ENCODE results near the gene STXBP6. TPM values are rescaled to one million over a fixed set of nuclear protein-coding genes. Genes with fewer than 3 reads are reported as not detected.

The STXBP6 gene
- total RNA-seq, 1 donor from 2014 or later: 27.4 TPM

GRCh38 chr14:24895243-24895583, 154.7 kb downstream of the STXBP6 start:
- TF ChIP-seq, protein P1, sequence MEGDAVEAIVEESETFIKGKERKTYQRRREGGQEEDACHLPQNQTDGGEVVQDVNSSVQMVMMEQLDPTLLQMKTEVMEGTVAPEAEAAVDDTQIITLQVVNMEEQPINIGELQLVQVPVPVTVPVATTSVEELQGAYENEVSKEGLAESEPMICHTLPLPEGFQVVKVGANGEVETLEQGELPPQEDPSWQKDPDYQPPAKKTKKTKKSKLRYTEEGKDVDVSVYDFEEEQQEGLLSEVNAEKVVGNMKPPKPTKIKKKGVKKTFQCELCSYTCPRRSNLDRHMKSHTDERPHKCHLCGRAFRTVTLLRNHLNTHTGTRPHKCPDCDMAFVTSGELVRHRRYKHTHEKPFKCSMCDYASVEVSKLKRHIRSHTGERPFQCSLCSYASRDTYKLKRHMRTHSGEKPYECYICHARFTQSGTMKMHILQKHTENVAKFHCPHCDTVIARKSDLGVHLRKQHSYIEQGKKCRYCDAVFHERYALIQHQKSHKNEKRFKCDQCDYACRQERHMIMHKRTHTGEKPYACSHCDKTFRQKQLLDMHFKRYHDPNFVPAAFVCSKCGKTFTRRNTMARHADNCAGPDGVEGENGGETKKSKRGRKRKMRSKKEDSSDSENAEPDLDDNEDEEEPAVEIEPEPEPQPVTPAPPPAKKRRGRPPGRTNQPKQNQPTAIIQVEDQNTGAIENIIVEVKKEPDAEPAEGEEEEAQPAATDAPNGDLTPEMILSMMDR (IDR thresholded peaks at IDR 0.05): no peak
- Histone ChIP-seq H3K27me3 (no peaks in the 10 kb centered on the region), H3K4me1 (peaks cover 3% of the 10 kb centered on the region), H3K9me3 (peaks cover 8% of the 10 kb centered on the region), H3K36me3 (no peaks in the 10 kb centered on the region), H3K4me3 (no peak overlapping the region), H3K27ac (no peak overlapping the region)
- DNase-seq (no peak), ATAC-seq (no peak)
- intact Hi-C loops (cut with DNase I): no loop called here

GRCh38 chr14:24894583-24895242, 155.2 kb downstream of the STXBP6 start:
- Histone ChIP-seq H3K27me3 (no peaks in the 10 kb centered on the region), H3K4me3 (no peak overlapping the region), H3K9me3 (peaks cover 8% of the 10 kb centered on the region), H3K27ac (no peak overlapping the region), H3K4me1 (peaks cover 3% of the 10 kb centered on the region), H3K36me3 (no peaks in the 10 kb centered on the region)
- TF ChIP-seq, protein P1 (IDR thresholded peaks at IDR 0.05): no peak
- intact Hi-C loops (cut with DNase I): no loop called here
- DNase-seq (no peak), ATAC-seq (no peak)

- TF ChIP-seq, protein P1 (IDR thresholded peaks at IDR 0.05): no peak
- intact Hi-C loops (cut with DNase I): no loop called here
- H3K27ac ChIP-seq: no peak overlapping the region
- no peak overlapping the region for H3K4me3 ChIP-seq
- peaks cover 8% of the 10 kb centered on the region for H3K9me3 ChIP-seq
- ATAC-seq (peak; percentile 54), DNase-seq (no peak)
- peaks cover 3% of the 10 kb centered on the region for H3K4me1 ChIP-seq
- no peaks in the 10 kb centered on the region for H3K27me3 ChIP-seq
- H3K36me3 ChIP-seq: no peaks in the 10 kb centered on the region
Observed at GRCh38 chr14:24892497-24893051, 157.4 kb downstream of the STXBP6 start.

- intact Hi-C loops (cut with DNase I): no loop called here
- Histone ChIP-seq H3K36me3 (no peaks in the 10 kb centered on the region), H3K27me3 (no peaks in the 10 kb centered on the region), H3K4me1 (peaks cover 3% of the 10 kb centered on the region), H3K9me3 (peaks cover 8% of the 10 kb centered on the region), H3K4me3 (no peak overlapping the region), H3K27ac (no peak overlapping the region)
- no peak for ATAC-seq
- TF ChIP-seq, protein P1 (IDR thresholded peaks at IDR 0.05): no peak
- DNase-seq: no peak
Observed at GRCh38 chr14:24891987-24892496, 157.9 kb downstream of the STXBP6 start.

DNA sequence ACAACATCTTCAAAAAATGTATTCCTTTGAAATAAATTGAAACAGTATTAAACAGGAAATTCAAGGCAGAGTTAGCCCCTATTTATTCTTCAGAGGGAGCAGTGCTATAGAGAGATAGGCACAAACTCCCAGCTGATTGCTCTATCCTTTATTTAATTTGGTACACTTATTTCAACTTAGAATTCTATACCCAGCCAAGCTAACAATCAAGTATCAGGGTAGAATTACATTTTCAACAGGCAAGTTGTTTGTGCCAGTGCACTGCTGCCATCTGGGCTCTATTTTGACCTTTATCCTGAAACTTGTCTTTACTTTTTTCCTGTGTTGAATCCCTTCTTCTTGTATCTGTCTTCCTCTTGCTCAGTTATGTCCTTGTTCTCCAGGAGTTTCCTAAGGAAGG, 159.2 kb downstream of the STXBP6 start:
- Histone ChIP-seq H3K27me3 (no peaks in the 10 kb centered on the region), H3K36me3 (no peaks in the 10 kb centered on the region), H3K9me3 (peaks cover 8% of the 10 kb centered on the region), H3K4me3 (no peak overlapping the region), H3K27ac (no peak overlapping the region), H3K4me1 (peaks cover 3% of the 10 kb centered on the region)
- intact Hi-C loops (cut with DNase I): no loop called here
- TF ChIP-seq, protein P1 (IDR thresholded peaks at IDR 0.05): no peak
- DNase-seq (no peak), ATAC-seq (no peak)
